GM23248 (cell line): Measurements from ENCODE around the gene SLC4A4. TPM values are rescaled to one million over a fixed set of nuclear protein-coding genes. Genes with fewer than 3 reads are reported as not detected.

Experiments
- DNase-seq: peaks from one replicate; pipeline ENCODE4 v3.0.0-alpha.2; 2015
- H2AFZ ChIP-seq: fragments of 200-600 bp; sonication (generic); 2 replicates; pipeline ENCODE4 v1.6.1; 2016; ENCODE audit warnings: antibody characterized with exemption
- H3F3A ChIP-seq: fragments of 200-600 bp; sonication (generic); 2 replicates; pipeline ENCODE4 v1.6.1; 2016; ENCODE audit warnings: mild to moderate bottlenecking, antibody characterized with exemption, mixed run types; ENCODE audit not compliant: insufficient read depth
- H3K27ac ChIP-seq: fragments of 200-600 bp; sonication (generic); 2 replicates; pipeline ENCODE4 v1.5.1; 2016; ENCODE audit warnings: mild to moderate bottlenecking
- H3K27me3 ChIP-seq: fragments of 200-600 bp; sonication (generic); replicated peaks from 2 replicates; pipeline ENCODE4 v1.6.1; 2016; ENCODE audit warnings: mild to moderate bottlenecking; ENCODE audit not compliant: insufficient read depth
- H3K36me3 ChIP-seq: fragments of 200-600 bp; sonication (generic); 2 replicates; pipeline ENCODE4 v1.6.1; 2016; ENCODE audit warnings: low read depth, mild to moderate bottlenecking
- H3K4me1 ChIP-seq: fragments of 200-600 bp; sonication (generic); 2 replicates; pipeline ENCODE4 v1.6.1; 2016; ENCODE audit warnings: mild to moderate bottlenecking; ENCODE audit not compliant: insufficient read depth
- H3K4me2 ChIP-seq: fragments of 200-600 bp; sonication (generic); one replicate; pipeline ENCODE4 v1.6.1; 2016; ENCODE audit warnings: mild to moderate bottlenecking; ENCODE audit not compliant: unreplicated experiment
- H3K4me3 ChIP-seq: fragments of 200-600 bp; sonication (generic); 2 replicates; pipeline ENCODE4 v1.5.1; 2016; ENCODE audit warnings: mild to moderate bottlenecking
- H3K79me2 ChIP-seq: fragments of 200-600 bp; sonication (generic); 2 replicates; pipeline ENCODE4 v1.6.1; 2016; ENCODE audit warnings: mild to moderate bottlenecking; ENCODE audit not compliant: insufficient read depth
- H3K9ac ChIP-seq: fragments of 200-600 bp; sonication (generic); 2 replicates; pipeline ENCODE4 v1.6.1; 2016; ENCODE audit warnings: mild to moderate bottlenecking
- H3K9me2 ChIP-seq: fragments of 200-600 bp; sonication (generic); 2 replicates; pipeline ENCODE4 v1.6.1; 2016; ENCODE audit warnings: mixed run types, mild to moderate bottlenecking, moderate library complexity; ENCODE audit not compliant: insufficient read depth
- H3K9me3 ChIP-seq: fragments of 200-600 bp; sonication (generic); one replicate; pipeline ENCODE4 v1.6.1; 2017; ENCODE audit warnings: low read depth
- H4K20me1 ChIP-seq: fragments of 200-600 bp; sonication (generic); 2 replicates; pipeline ENCODE4 v1.6.0; 2016; ENCODE audit not compliant: insufficient read depth
- EZH2 ChIP-seq: fragments of 200-600 bp; sonication (generic); IDR thresholded peaks from 2 replicates; pipeline ENCODE4 v1.6.1; 2018; ENCODE audit warnings: antibody characterized with exemption, mild to moderate bottlenecking; ENCODE audit not compliant: insufficient read depth, poor library complexity, severe bottlenecking
- EZH2phosphoT487 ChIP-seq: fragments of 200-600 bp; sonication (generic); IDR thresholded peaks from 2 replicates; pipeline ENCODE4 v1.6.1; 2018; ENCODE audit warnings: antibody characterized with exemption, moderate library complexity, mild to moderate bottlenecking, low read depth; ENCODE audit not compliant: insufficient read depth
- WGBS, 2 experiments: methylation state at CpG; one replicate each; pipeline ENCODE4 v1.1.6; 2015 to 2017; ENCODE audit warnings: low lambda C conversion rate in 2 of 2, low coverage in 1 of 2; ENCODE audit errors: missing lambda C conversion rate in 2 of 2; 5-methylcytosine and 5-hydroxymethylcytosine counted together
- in situ Hi-C: fragments of 300-500 bp; cut with MboI; formaldehyde crosslinking; loops from 2 replicates; pipeline ENCODE4 v1.15.0; 2020
- polyA plus RNA-seq: library from polyadenylated mRNA; unstranded; fragments of >200 nt; fragmentation: Nextera tagmentation; extraction: Ambion mirVana; gene quantifications from 2 replicates; pipeline ENCODE4 v1.2.1, GENCODE V29; 2016
- total RNA-seq: library from RNA; depleted of rRNA; stranded (reverse); fragments of >200 nt; shearing (Covaris generic); gene quantifications from 2 replicates; pipeline ENCODE4 v1.2.3, GENCODE V29; 2014

Gene SLC4A4
- total and polyA plus RNA-seq, 2 experiments from 2014 or later: 7.2 to 11.5 TPM

DNA sequence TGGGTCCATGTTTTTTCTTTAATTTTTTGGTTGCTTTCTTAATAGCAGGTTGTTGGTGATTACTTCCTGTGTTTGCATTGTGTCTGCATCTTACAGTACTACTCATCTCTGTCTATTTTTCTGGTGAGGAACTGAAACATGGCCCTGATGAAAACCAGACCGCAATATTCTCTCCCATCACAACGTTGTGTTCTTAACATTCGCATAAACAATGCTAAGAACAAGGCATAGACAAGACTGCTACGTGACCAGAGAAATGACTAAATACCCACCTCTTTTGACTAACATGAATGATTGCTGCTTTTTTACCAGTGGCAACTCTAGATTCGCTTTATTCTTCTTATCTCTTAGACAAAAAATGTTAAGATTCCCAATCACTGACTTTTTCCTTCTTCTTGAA is 266.0 kb downstream of the SLC4A4 start:
- Histone ChIP-seq H3K79me2 (no peaks in the 10 kb centered on the region), H3K27ac (no peak overlapping the region), H4K20me1 (no peaks in the 10 kb centered on the region), H3K4me3 (no peak overlapping the region), H3K9ac (no peak overlapping the region), H3F3A (no peaks in the 10 kb centered on the region), H3K4me2 (no peak overlapping the region), H3K27me3 (no peaks in the 10 kb centered on the region; the same call in 1 of the 2 replicates), H3K4me1 (peaks cover 12% of the 10 kb centered on the region; the same call in 1 of the 2 replicates), H3K9me2 (no peaks in the 10 kb centered on the region), H3K36me3 (no peaks in the 10 kb centered on the region), H2AFZ (no peak overlapping the region), H3K9me3 (no peaks in the 10 kb centered on the region)
- in situ Hi-C loops: no loop called here
- WGBS, 2 experiments: 29 to 37% methylated on average over 5 of the region's 5 CpGs
- TF ChIP-seq EZH2phosphoT487: no peak
- DNase-seq: no peak

GRCh38 chr4:71607109-71607508 is 268.3 kb downstream of the SLC4A4 start:
- no peak overlapping the region for H2AFZ ChIP-seq
- no peak overlapping the region for H3K27ac ChIP-seq
- H4K20me1 ChIP-seq: no peaks in the 10 kb centered on the region
- in situ Hi-C loops: no loop called here
- H3K27me3 ChIP-seq: no peaks in the 10 kb centered on the region; the same call in 1 of the 2 replicates
- H3K36me3 ChIP-seq: no peaks in the 10 kb centered on the region
- H3K4me1 ChIP-seq: peaks cover 12% of the 10 kb centered on the region; the same call in 1 of the 2 replicates
- H3K9ac ChIP-seq: no peak overlapping the region
- H3K4me2 ChIP-seq: no peak overlapping the region
- H3K79me2 ChIP-seq: no peaks in the 10 kb centered on the region
- WGBS, 2 experiments: 44 to 46% methylated on average over 5 of the region's 5 CpGs
- TF ChIP-seq EZH2phosphoT487 (no peak), EZH2 (no peak)
- no peak overlapping the region for H3K4me3 ChIP-seq
- DNase-seq: no peak
- H3K9me2 ChIP-seq: no peaks in the 10 kb centered on the region
- no peaks in the 10 kb centered on the region for H3F3A ChIP-seq
- H3K9me3 ChIP-seq: no peaks in the 10 kb centered on the region

DNA sequence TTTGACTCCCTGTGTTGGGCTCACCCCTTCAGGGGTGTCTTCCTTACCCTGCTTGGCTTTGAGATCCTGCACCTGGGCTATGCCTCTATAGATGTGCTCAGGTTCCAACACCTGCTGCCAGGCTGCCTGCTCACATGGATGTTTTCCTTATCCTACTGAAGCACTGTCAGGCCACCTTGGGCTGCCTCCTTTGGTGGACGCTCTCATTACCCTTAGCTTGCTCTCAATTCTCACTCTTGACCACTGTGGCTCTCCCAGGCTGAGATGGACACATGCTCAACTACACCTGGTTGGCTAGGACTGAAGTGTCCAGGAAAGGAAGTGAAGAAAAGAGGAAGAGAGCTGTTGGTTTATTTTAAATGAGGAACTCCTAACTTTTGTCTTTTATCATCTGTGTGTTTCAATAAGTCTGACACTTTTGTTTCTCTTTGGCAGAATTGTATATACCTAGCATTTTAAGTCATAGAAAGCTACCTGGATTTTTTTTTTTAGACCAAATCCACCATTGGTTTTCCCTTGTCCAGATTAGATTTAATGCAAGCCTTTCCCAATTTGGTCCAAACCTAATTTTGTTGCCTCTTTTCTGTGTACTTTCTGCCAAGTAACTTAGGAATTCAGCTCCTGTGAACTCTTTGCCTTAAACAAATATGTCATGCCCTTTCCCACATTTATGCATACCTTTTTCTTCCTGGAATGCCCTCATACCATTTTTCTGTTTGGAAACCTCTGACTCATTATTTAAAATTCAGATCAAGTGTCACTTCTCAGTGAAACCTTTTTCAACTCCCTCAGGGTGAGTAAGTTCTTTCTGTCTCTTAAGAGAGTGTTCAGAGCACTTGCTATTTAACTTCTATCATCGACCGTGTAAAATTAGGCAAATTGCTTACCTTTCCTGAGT is 269.2 kb downstream of the SLC4A4 start:
- no peak overlapping the region for H2AFZ ChIP-seq
- H3K27ac ChIP-seq: no peak overlapping the region
- H3K9ac ChIP-seq: no peak overlapping the region
- no peak overlapping the region for H3K4me3 ChIP-seq
- in situ Hi-C loops: no loop called here
- 53 to 56% methylated on average over 3 of the region's 3 CpGs for WGBS, 2 experiments
- H3K36me3 ChIP-seq: no peaks in the 10 kb centered on the region
- H3F3A ChIP-seq: no peaks in the 10 kb centered on the region
- TF ChIP-seq EZH2phosphoT487: no peak
- no peak for TF ChIP-seq EZH2
- H3K9me2 ChIP-seq: no peaks in the 10 kb centered on the region
- H3K4me1 ChIP-seq: peaks cover 12% of the 10 kb centered on the region; the same call in 1 of the 2 replicates
- peak; percentile 20 for DNase-seq
- no peaks in the 10 kb centered on the region for H4K20me1 ChIP-seq
- H3K27me3 ChIP-seq: no peaks in the 10 kb centered on the region; the same call in 1 of the 2 replicates
- no peaks in the 10 kb centered on the region for H3K9me3 ChIP-seq
- no peak overlapping the region for H3K4me2 ChIP-seq
- H3K79me2 ChIP-seq: no peaks in the 10 kb centered on the region

DNA sequence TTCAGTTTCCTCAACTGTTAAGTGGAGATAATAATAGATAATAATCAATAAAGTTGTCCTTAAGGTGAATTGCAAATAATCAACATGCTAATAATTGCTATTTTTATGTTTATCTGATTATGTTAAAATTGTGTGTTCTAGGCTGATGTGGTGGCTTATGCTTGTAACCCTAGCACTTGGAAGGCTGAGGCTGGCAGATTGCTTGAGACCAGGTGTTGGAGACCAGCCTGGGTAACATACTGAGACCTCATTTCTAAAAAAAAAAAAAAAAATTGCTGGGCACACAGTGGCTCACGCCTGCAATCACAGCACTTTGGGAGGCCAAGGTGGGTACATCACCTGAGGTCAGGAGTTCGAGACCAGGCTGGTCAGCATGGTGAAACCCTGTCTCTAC is 269.9 kb downstream of the SLC4A4 start:
- H3K4me2 ChIP-seq: no peak overlapping the region
- TF ChIP-seq EZH2: no peak
- TF ChIP-seq EZH2phosphoT487: no peak
- H3F3A ChIP-seq: no peaks in the 10 kb centered on the region
- H3K9ac ChIP-seq: no peak overlapping the region
- no peak overlapping the region for H2AFZ ChIP-seq
- H3K4me1 ChIP-seq: peaks cover 12% of the 10 kb centered on the region; the same call in 1 of the 2 replicates
- WGBS, 2 experiments: 41 to 43% methylated on average over 2 of the region's 2 CpGs
- no peak overlapping the region for H3K27ac ChIP-seq
- H4K20me1 ChIP-seq: no peaks in the 10 kb centered on the region
- no peak for DNase-seq
- no peak overlapping the region for H3K4me3 ChIP-seq
- H3K9me3 ChIP-seq: no peaks in the 10 kb centered on the region
- no peaks in the 10 kb centered on the region for H3K36me3 ChIP-seq
- H3K27me3 ChIP-seq: no peaks in the 10 kb centered on the region; the same call in 1 of the 2 replicates
- no peaks in the 10 kb centered on the region for H3K79me2 ChIP-seq
- in situ Hi-C loops: no loop called here
- H3K9me2 ChIP-seq: no peaks in the 10 kb centered on the region
